Measurements from ENCODE around the gene RBP5.

DNA sequence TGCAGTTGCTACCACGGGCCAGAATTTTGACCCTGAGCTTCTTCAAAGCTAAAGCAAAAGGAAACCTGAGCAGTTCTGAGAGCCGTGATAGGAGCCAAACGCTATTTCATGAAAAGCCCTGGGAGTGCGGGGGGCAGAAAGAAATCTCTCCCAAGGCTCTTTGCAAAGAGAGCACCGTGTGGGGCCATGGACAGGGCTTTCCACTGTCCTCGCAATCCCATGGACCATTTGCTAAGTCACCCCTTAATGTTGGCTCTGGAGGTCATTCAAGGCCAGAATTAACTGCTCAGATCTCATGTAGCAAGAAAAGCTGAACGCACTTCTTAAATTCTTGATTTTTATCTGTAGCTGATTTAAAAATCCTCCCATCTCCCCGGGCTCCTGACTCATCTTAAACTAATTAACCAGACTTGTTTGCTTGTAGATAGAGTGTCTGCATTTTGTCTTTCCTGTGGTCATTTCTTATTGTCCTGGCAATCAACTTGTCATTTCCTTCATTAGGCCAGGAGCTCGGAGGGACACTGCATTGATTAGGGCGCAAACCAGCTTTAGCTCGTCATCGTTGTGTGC lies 26.3 kb upstream of the RBP5 start:
- no peak for TF ChIP-seq POLR2A (IDR thresholded peaks at IDR 0.05; ENCODE audit: low read depth)
- TF ChIP-seq, protein P1, sequence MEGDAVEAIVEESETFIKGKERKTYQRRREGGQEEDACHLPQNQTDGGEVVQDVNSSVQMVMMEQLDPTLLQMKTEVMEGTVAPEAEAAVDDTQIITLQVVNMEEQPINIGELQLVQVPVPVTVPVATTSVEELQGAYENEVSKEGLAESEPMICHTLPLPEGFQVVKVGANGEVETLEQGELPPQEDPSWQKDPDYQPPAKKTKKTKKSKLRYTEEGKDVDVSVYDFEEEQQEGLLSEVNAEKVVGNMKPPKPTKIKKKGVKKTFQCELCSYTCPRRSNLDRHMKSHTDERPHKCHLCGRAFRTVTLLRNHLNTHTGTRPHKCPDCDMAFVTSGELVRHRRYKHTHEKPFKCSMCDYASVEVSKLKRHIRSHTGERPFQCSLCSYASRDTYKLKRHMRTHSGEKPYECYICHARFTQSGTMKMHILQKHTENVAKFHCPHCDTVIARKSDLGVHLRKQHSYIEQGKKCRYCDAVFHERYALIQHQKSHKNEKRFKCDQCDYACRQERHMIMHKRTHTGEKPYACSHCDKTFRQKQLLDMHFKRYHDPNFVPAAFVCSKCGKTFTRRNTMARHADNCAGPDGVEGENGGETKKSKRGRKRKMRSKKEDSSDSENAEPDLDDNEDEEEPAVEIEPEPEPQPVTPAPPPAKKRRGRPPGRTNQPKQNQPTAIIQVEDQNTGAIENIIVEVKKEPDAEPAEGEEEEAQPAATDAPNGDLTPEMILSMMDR (IDR thresholded peaks at IDR 0.05): no peak

All from esophagus muscularis mucosa (tissue), 3 donors.